Hepatocyte (in vitro differentiated cells): ENCODE data around the gene ABCC9.

ENCODE experiments used
- EZH2 ChIP-seq: fragments of 200-600 bp; sonication (generic); IDR thresholded peaks from 2 replicates; pipeline ENCODE4 v1.6.1; 2016; ENCODE audit warnings: antibody characterized with exemption, mild to moderate bottlenecking, borderline replicate concordance
- TF ChIP-seq, protein P1 (sequence below): fragments of 200-600 bp; sonication (generic); IDR thresholded peaks from 2 replicates; pipeline ENCODE4 v1.5.1; 2016; ENCODE audit warnings: antibody characterized with exemption, mild to moderate bottlenecking; ENCODE audit not compliant: poor library complexity

DNA sequence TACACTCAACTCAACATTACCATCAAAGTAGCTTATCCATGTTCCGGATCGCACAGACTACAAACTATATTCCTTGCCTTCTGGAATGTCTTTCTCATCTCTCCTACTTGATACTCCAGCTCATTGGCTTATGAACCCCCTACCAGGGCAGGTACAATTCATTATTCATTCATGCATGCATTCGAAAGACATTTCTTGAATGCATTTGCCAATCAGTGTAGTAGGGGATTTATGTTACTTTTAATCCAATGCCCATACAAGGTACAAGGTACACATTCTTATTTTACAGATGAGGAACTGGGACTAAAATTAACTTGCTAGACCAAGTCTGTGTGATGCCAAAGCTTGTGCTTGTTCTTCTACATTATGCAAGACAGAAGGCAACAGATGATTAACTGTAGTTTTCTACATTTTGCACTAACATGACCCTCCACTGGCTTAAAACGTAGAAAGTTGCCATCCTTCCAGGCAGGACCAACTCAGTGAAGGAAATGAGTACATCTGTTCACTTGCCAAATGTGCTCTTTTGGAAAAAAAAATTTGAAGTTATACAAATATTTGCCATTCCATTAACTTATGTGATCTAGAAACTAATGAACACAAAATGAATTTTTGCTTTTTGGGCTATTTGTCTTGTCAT is 113.0 kb downstream of the ABCC9 start:
- TF ChIP-seq, protein P1, sequence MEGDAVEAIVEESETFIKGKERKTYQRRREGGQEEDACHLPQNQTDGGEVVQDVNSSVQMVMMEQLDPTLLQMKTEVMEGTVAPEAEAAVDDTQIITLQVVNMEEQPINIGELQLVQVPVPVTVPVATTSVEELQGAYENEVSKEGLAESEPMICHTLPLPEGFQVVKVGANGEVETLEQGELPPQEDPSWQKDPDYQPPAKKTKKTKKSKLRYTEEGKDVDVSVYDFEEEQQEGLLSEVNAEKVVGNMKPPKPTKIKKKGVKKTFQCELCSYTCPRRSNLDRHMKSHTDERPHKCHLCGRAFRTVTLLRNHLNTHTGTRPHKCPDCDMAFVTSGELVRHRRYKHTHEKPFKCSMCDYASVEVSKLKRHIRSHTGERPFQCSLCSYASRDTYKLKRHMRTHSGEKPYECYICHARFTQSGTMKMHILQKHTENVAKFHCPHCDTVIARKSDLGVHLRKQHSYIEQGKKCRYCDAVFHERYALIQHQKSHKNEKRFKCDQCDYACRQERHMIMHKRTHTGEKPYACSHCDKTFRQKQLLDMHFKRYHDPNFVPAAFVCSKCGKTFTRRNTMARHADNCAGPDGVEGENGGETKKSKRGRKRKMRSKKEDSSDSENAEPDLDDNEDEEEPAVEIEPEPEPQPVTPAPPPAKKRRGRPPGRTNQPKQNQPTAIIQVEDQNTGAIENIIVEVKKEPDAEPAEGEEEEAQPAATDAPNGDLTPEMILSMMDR, result no peak
- no peak for TF ChIP-seq EZH2
